Measurements from ENCODE around the gene TOMM34. TPM values are rescaled to one million over a fixed set of nuclear protein-coding genes. Genes with fewer than 3 reads are reported as not detected.

Gene TOMM34
- total and polyA plus RNA-seq, 7 experiments from 2014 or later: 7.0 to 30.2 (median 8.8) TPM

- Histone ChIP-seq H3K27ac (ENCODE audit: low read depth, low read length) (peak overlapping the region; percentile 98), H3K36me3 (ENCODE audit: control insufficient read depth in 2 of 3, insufficient read depth in 3 of 3, low read length in 3 of 3) (peaks cover 13 to 40% (median 39%) of the 10 kb centered on the region in 3 experiments), H3K4me1 (ENCODE audit: control insufficient read depth in 2 of 2, insufficient read depth in 2 of 2, low read length in 2 of 2) (peaks cover 64 to 70% of the 10 kb centered on the region in 2 donors), H3K27me3 (ENCODE audit: control insufficient read depth in 2 of 2, insufficient read depth in 2 of 2, low read length in 2 of 2) (no peaks in the 10 kb centered on the region), H3K4me3 (ENCODE audit: low read length) (peak overlapping the region; percentile 40), H3K9me3 (ENCODE audit: control insufficient read depth in 2 of 3, low read length in 3 of 3) (no peaks in the 10 kb centered on the region)
- Mint-ChIP-seq H3K27ac (peak overlapping the region; percentile 86 to 98 (median 97)), H3K4me1 (peaks cover 71 to 96% (median 90%) of the 10 kb centered on the region in 7 donors), H3K9me3 (no peaks in the 10 kb centered on the region), H3K36me3 (peaks cover 31 to 63% (median 61%) of the 10 kb centered on the region in 5 donors), H3K27me3 (no peaks in the 10 kb centered on the region), H3K4me3 (peak overlapping the region; percentile 74 to 90 (median 79))
- DNase-seq: peak in 8 of 9 donors; percentile 60 to 93 (median 86)
- POLR2A ChIA-PET: interaction anchor here (0.7 to 11.4 kb wide), 16 partner anchors 8 to 98 kb away, joined by 3 to 190 read pairs (median 5); partner anchors contain the start of genes STK4 and TOMM34
- CTCF ChIA-PET: interaction anchor here (1.4 to 4.0 kb wide), 4 partner anchors 8 to 65 kb away, joined by 3 to 28 read pairs (median 6); partner anchors contain the start of genes STK4 and TOMM34
- ATAC-seq: peak; percentile 93
- intact Hi-C loops (cut with micrococcal nuclease): loop anchor here (1.0 to 2.0 kb wide), 4 partner anchors 8 to 18 kb away; partner anchors contain the start of genes STK4 (in 2 of the 2) and TOMM34 (in 1 of the 2)
Observed at GRCh38 chr20:44979090-44979621, 19.0 kb upstream of the TOMM34 start.

- Mint-ChIP-seq H3K36me3 (peaks cover 33 to 64% (median 58%) of the 10 kb centered on the region in 5 donors), H3K9me3 (no peaks in the 10 kb centered on the region)
Observed at GRCh38 chr20:44976698-44977097, 16.5 kb upstream of the TOMM34 start.

GRCh38 chr20:44973053-44973452 is 12.9 kb upstream of the TOMM34 start:
- H3K9me3 ChIP-seq (ENCODE audit: control insufficient read depth in 2 of 3, low read length in 3 of 3): no peaks in the 10 kb centered on the region
- POLR2A ChIA-PET: interaction anchor here (0.7 to 11.4 kb wide), 2 partner anchors 7 to 12 kb away, joined by 3 to 190 read pairs; partner anchors contain the start of gene STK4
- H3K4me3 ChIP-seq (ENCODE audit: low read length): no peak overlapping the region
- H3K36me3 ChIP-seq (ENCODE audit: control insufficient read depth in 2 of 3, insufficient read depth in 3 of 3, low read length in 3 of 3): peaks cover 20 to 35% (median 29%) of the 10 kb centered on the region in 3 experiments
- Mint-ChIP-seq H3K4me1 (peaks cover 64 to 95% (median 88%) of the 10 kb centered on the region in 7 donors), H3K27ac (peak overlapping the region; percentile 51 to 98 (median 86)), H3K36me3 (peaks cover 29 to 63% (median 49%) of the 10 kb centered on the region in 5 donors), H3K4me3 (peak overlapping the region; percentile 31 to 94 (median 66)), H3K27me3 (no peaks in the 10 kb centered on the region), H3K9me3 (no peaks in the 10 kb centered on the region)
- CTCF ChIA-PET: no interaction called here
- no peaks in the 10 kb centered on the region for H3K27me3 ChIP-seq (ENCODE audit: control insufficient read depth in 2 of 2, insufficient read depth in 2 of 2, low read length in 2 of 2)
- ATAC-seq (no peak), DNase-seq (no peak)
- peak overlapping the region; percentile 50 for H3K27ac ChIP-seq (ENCODE audit: low read depth, low read length)
- intact Hi-C loops (cut with micrococcal nuclease): no loop called here
- H3K4me1 ChIP-seq (ENCODE audit: control insufficient read depth in 2 of 2, insufficient read depth in 2 of 2, low read length in 2 of 2): peaks cover 43 to 47% of the 10 kb centered on the region in 2 donors

More at GRCh38 chr20:44976698-44977097, 16.5 kb upstream of the TOMM34 start:
- H3K36me3 ChIP-seq (ENCODE audit: control insufficient read depth in 2 of 3, insufficient read depth in 3 of 3, low read length in 3 of 3): peaks cover 20 to 43% (median 40%) of the 10 kb centered on the region in 3 experiments
- H3K9me3 ChIP-seq (ENCODE audit: control insufficient read depth in 2 of 3, low read length in 3 of 3): no peaks in the 10 kb centered on the region
- no peak overlapping the region for H3K4me3 ChIP-seq (ENCODE audit: low read length)
- DNase-seq (no peak), ATAC-seq (no peak)
- peaks cover 66 to 68% of the 10 kb centered on the region in 2 donors for H3K4me1 ChIP-seq (ENCODE audit: control insufficient read depth in 2 of 2, insufficient read depth in 2 of 2, low read length in 2 of 2)
- Mint-ChIP-seq H3K27me3 (no peaks in the 10 kb centered on the region), H3K4me1 (peaks cover 68 to 97% (median 91%) of the 10 kb centered on the region in 7 donors), H3K4me3 (peak overlapping the region in 9 of 10 donors; percentile 0 to 78 (median 53)), H3K27ac (peak overlapping the region; percentile 54 to 98 (median 97))
- ChIA-PET POLR2A (interaction anchor here (1.0 to 11.4 kb wide), 4 partner anchors 11 to 87 kb away, joined by 3 to 190 read pairs (median 5); partner anchors contain the start of gene STK4), CTCF (interaction anchor here (4.0 kb wide), 1 partner anchor 9 kb away, joined by 28 read pairs; the partner anchor contains the start of gene STK4)
- H3K27ac ChIP-seq (ENCODE audit: low read depth, low read length): peak overlapping the region; percentile 98
- intact Hi-C loops (cut with micrococcal nuclease): loop anchor here in 1 of 2 donors (2.0 kb wide), 1 partner anchor 16 kb away; the partner anchor contains the start of gene TOMM34
- H3K27me3 ChIP-seq (ENCODE audit: control insufficient read depth in 2 of 2, insufficient read depth in 2 of 2, low read length in 2 of 2): no peaks in the 10 kb centered on the region

GRCh38 chr20:44970243-44970757 is 10.1 kb upstream of the TOMM34 start:
- DNase-seq (peak in 6 of 9 donors; percentile 27 to 50 (median 42)), ATAC-seq (peak; percentile 8)
- intact Hi-C loops (cut with micrococcal nuclease): no loop called here
- ChIA-PET CTCF (interaction anchor here (0.6 to 1.1 kb wide), 6 partner anchors 19 to 359 kb away, joined by 3 to 5 read pairs (median 3); no protein-coding TSS in a partner anchor), POLR2A (interaction anchor here (0.6 to 2.0 kb wide), 8 partner anchors 9 to 85 kb away, joined by 3 to 12 read pairs (median 5); partner anchors contain the start of gene YWHAB)
- no peaks in the 10 kb centered on the region for H3K9me3 ChIP-seq (ENCODE audit: control insufficient read depth in 2 of 3, low read length in 3 of 3)
- H3K27me3 ChIP-seq (ENCODE audit: control insufficient read depth in 2 of 2, insufficient read depth in 2 of 2, low read length in 2 of 2): no peaks in the 10 kb centered on the region
- peaks cover 28 to 54% (median 37%) of the 10 kb centered on the region in 5 donors for H3K36me3 Mint-ChIP-seq
- peaks cover 46 to 76% (median 68%) of the 10 kb centered on the region in 7 donors for H3K4me1 Mint-ChIP-seq
- H3K27me3 Mint-ChIP-seq: no peaks in the 10 kb centered on the region
- peak overlapping the region; percentile 80 to 98 (median 90) for H3K27ac Mint-ChIP-seq
- no peaks in the 10 kb centered on the region for H3K9me3 Mint-ChIP-seq
- peak overlapping the region; percentile 55 for H3K4me3 ChIP-seq (ENCODE audit: low read length)
- peaks cover 30 to 35% of the 10 kb centered on the region in 2 donors for H3K4me1 ChIP-seq (ENCODE audit: control insufficient read depth in 2 of 2, insufficient read depth in 2 of 2, low read length in 2 of 2)
- peak overlapping the region; percentile 86 to 100 (median 94) for H3K4me3 Mint-ChIP-seq
- H3K27ac ChIP-seq (ENCODE audit: low read depth, low read length): peak overlapping the region; percentile 91
- H3K36me3 ChIP-seq (ENCODE audit: control insufficient read depth in 2 of 3, insufficient read depth in 3 of 3, low read length in 3 of 3): peaks cover 16 to 36% (median 29%) of the 10 kb centered on the region in 3 experiments

- Histone ChIP-seq H3K9me3 (ENCODE audit: control insufficient read depth in 2 of 3, low read length in 3 of 3) (no peaks in the 10 kb centered on the region), H3K4me3 (ENCODE audit: low read length) (peak overlapping the region; percentile 75), H3K27ac (ENCODE audit: low read depth, low read length) (peak overlapping the region; percentile 91), H3K4me1 (ENCODE audit: control insufficient read depth in 2 of 2, insufficient read depth in 2 of 2, low read length in 2 of 2) (peaks cover 29 to 31% of the 10 kb centered on the region in 2 donors), H3K27me3 (ENCODE audit: control insufficient read depth in 2 of 2, insufficient read depth in 2 of 2, low read length in 2 of 2) (no peaks in the 10 kb centered on the region), H3K36me3 (ENCODE audit: control insufficient read depth in 2 of 3, insufficient read depth in 3 of 3, low read length in 3 of 3) (peaks cover 9 to 27% (median 21%) of the 10 kb centered on the region in 3 experiments)
- ATAC-seq (no peak), DNase-seq (peak in 3 of 9 donors; percentile 30 to 59 (median 32))
- peaks cover 21 to 46% (median 28%) of the 10 kb centered on the region in 5 donors for H3K36me3 Mint-ChIP-seq
- H3K9me3 Mint-ChIP-seq: no peaks in the 10 kb centered on the region
- H3K27me3 Mint-ChIP-seq: no peaks in the 10 kb centered on the region
- intact Hi-C loops (cut with micrococcal nuclease): loop anchor here (2.0 to 10.0 kb wide), 4 partner anchors 317 to 1003 kb away; partner anchors contain the start of genes SYS1 (in 2 of the 2), ADA (in 1 of the 2) and ZNF335 (in 1 of the 2)
- CTCF ChIA-PET: interaction anchor here (1.5 to 4.0 kb wide), 2 partner anchors 9 to 11 kb away, joined by 4 to 28 read pairs; no protein-coding TSS in a partner anchor
- H3K4me1 Mint-ChIP-seq: peaks cover 38 to 70% (median 63%) of the 10 kb centered on the region in 7 donors
- peak overlapping the region; percentile 93 to 100 (median 95) for H3K4me3 Mint-ChIP-seq
- POLR2A ChIA-PET: interaction anchor here (0.6 to 7.6 kb wide), 4 partner anchors 9 to 100 kb away, joined by 3 to 190 read pairs (median 10); no protein-coding TSS in a partner anchor
- H3K27ac Mint-ChIP-seq: peak overlapping the region; percentile 80 to 98 (median 88)
Observed at GRCh38 chr20:44969300-44969894, 9.2 kb upstream of the TOMM34 start.
